ENCODE measurements around the gene HNRNPA3.
A peak's percentile ranks its signal among the peaks of the same experiment; 100 is the strongest.

HNRNPA3 gene

DNA sequence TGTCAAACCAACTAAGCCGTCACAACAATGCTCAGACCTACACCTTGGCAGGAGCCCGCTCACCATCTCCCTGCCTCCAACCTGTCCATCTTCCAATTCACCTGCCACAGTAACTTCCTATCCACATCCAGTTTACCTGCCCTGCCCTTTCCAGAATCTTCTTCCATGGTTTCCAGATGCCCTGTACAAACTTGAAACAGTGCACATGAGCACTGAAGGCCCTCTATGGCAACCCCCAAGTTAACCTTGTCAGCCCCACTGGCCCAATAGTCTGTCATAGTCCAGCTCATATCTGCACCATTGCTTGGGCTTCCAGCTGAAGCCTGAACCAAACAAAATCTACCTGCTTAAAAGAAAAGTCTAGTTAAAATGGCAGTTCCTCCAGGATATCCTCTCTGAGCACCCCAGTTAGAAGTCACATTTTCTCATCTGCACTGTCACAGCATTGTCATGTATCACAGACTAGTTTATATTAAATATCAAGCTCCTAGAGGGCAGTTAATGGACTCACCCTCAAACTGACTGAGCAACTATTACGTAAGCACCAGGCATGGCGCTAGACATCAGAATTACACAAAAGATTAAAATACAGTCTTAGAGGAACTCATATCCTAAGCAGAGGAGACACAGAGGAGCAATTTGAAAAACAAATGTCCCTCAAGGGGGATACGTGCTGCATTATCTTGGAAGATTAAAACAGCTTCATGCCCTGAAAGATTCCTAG lies 40.4 kb downstream of the HNRNPA3 start:
- Histone ChIP-seq H3K27me3 (ENCODE audit: insufficient read depth, insufficient read length) (no peaks in the 10 kb centered on the region), H3K4me1 (ENCODE audit: insufficient read depth, insufficient read length) (peaks cover 8% of the 10 kb centered on the region), H3K36me3 (ENCODE audit: insufficient read depth, insufficient read length, low read length) (peaks cover 29% of the 10 kb centered on the region), H3K9me3 (ENCODE audit: insufficient read depth, low read length) (peaks cover 3% of the 10 kb centered on the region; the same call in 1 of the 2 replicates), H3K9ac (ENCODE audit: insufficient read length, low read depth) (no peak overlapping the region), H3K4me3 (ENCODE audit: insufficient read length, low read depth) (no peak overlapping the region)
- TF ChIP-seq SUZ12 (IDR thresholded peaks at IDR 0.05; ENCODE audit: extremely low read depth, insufficient read depth, insufficient read length) (no peak), ZNF274 (IDR thresholded peaks at IDR 0.05; ENCODE audit: low read depth, low read length) (no peak), YY1 (IDR thresholded peaks at IDR 0.05; ENCODE audit: insufficient read depth, insufficient read length) (no peak)
- DNase-seq (ENCODE audit: low read depth, low spot score) = no peak

GRCh38 chr2:177253704-177254103 lies 41.1 kb downstream of the HNRNPA3 start:
- Histone ChIP-seq H3K4me3 (ENCODE audit: insufficient read length, low read depth) (no peak overlapping the region), H3K4me1 (ENCODE audit: insufficient read depth, insufficient read length) (peaks cover 8% of the 10 kb centered on the region), H3K27me3 (ENCODE audit: insufficient read depth, insufficient read length) (no peaks in the 10 kb centered on the region), H3K9me3 (ENCODE audit: insufficient read depth, low read length) (peaks cover 10% of the 10 kb centered on the region; the same call in 1 of the 2 replicates), H3K9ac (ENCODE audit: insufficient read length, low read depth) (no peak overlapping the region), H3K36me3 (ENCODE audit: insufficient read depth, insufficient read length, low read length) (peaks cover 30% of the 10 kb centered on the region)
- no peak for DNase-seq (ENCODE audit: low read depth, low spot score)
- TF ChIP-seq YY1 (IDR thresholded peaks at IDR 0.05; ENCODE audit: insufficient read depth, insufficient read length) (no peak), ZNF274 (IDR thresholded peaks at IDR 0.05; ENCODE audit: low read depth, low read length) (no peak), SUZ12 (IDR thresholded peaks at IDR 0.05; ENCODE audit: extremely low read depth, insufficient read depth, insufficient read length) (no peak)

- Histone ChIP-seq H3K4me1 (ENCODE audit: insufficient read depth, insufficient read length) (peaks cover 8% of the 10 kb centered on the region), H3K4me3 (ENCODE audit: insufficient read length, low read depth) (no peak overlapping the region), H3K27me3 (ENCODE audit: insufficient read depth, insufficient read length) (no peaks in the 10 kb centered on the region), H3K9ac (ENCODE audit: insufficient read length, low read depth) (no peak overlapping the region), H3K9me3 (ENCODE audit: insufficient read depth, low read length) (peaks cover 16% of the 10 kb centered on the region; the same call in 1 of the 2 replicates), H3K36me3 (ENCODE audit: insufficient read depth, insufficient read length, low read length) (peaks cover 32% of the 10 kb centered on the region)
- TF ChIP-seq SUZ12 (IDR thresholded peaks at IDR 0.05; ENCODE audit: extremely low read depth, insufficient read depth, insufficient read length) = no peak
- peak; percentile 43 for DNase-seq (ENCODE audit: low read depth, low spot score)
Measured at GRCh38 chr2:177254433-177255226, 42.0 kb downstream of the HNRNPA3 start.

GRCh38 chr2:177255227-177255601 lies 42.6 kb downstream of the HNRNPA3 start:
- Histone ChIP-seq H3K4me1 (ENCODE audit: insufficient read depth, insufficient read length) (peaks cover 8% of the 10 kb centered on the region), H3K4me3 (ENCODE audit: insufficient read length, low read depth) (no peak overlapping the region), H3K9ac (ENCODE audit: insufficient read length, low read depth) (no peak overlapping the region), H3K9me3 (ENCODE audit: insufficient read depth, low read length) (peaks cover 16% of the 10 kb centered on the region; the same call in 1 of the 2 replicates), H3K36me3 (ENCODE audit: insufficient read depth, insufficient read length, low read length) (peaks cover 34% of the 10 kb centered on the region), H3K27me3 (ENCODE audit: insufficient read depth, insufficient read length) (no peaks in the 10 kb centered on the region)
- DNase-seq (ENCODE audit: low read depth, low spot score) = no peak
- TF ChIP-seq SUZ12 (IDR thresholded peaks at IDR 0.05; ENCODE audit: extremely low read depth, insufficient read depth, insufficient read length) (no peak), YY1 (IDR thresholded peaks at IDR 0.05; ENCODE audit: insufficient read depth, insufficient read length) (no peak), ZNF274 (IDR thresholded peaks at IDR 0.05; ENCODE audit: low read depth, low read length) (no peak)

GRCh38 chr2:177256026-177256425 lies 43.4 kb downstream of the HNRNPA3 start:
- TF ChIP-seq SUZ12 (IDR thresholded peaks at IDR 0.05; ENCODE audit: extremely low read depth, insufficient read depth, insufficient read length) = no peak
- no peak for TF ChIP-seq YY1 (IDR thresholded peaks at IDR 0.05; ENCODE audit: insufficient read depth, insufficient read length)
- no peak for TF ChIP-seq ZNF274 (IDR thresholded peaks at IDR 0.05; ENCODE audit: low read depth, low read length)
- peaks cover 8% of the 10 kb centered on the region for H3K4me1 ChIP-seq (ENCODE audit: insufficient read depth, insufficient read length)
- no peak overlapping the region for H3K4me3 ChIP-seq (ENCODE audit: insufficient read length, low read depth)
- H3K9me3 ChIP-seq (ENCODE audit: insufficient read depth, low read length) = peaks cover 16% of the 10 kb centered on the region; the same call in 1 of the 2 replicates
- H3K27me3 ChIP-seq (ENCODE audit: insufficient read depth, insufficient read length) = no peaks in the 10 kb centered on the region
- H3K36me3 ChIP-seq (ENCODE audit: insufficient read depth, insufficient read length, low read length) = peaks cover 38% of the 10 kb centered on the region
- no peak overlapping the region for H3K9ac ChIP-seq (ENCODE audit: insufficient read length, low read depth)
- no peak for DNase-seq (ENCODE audit: low read depth, low spot score)

GRCh38 chr2:177256695-177257094 lies 44.1 kb downstream of the HNRNPA3 start:
- no peak for DNase-seq (ENCODE audit: low read depth, low spot score)
- peaks cover 42% of the 10 kb centered on the region for H3K36me3 ChIP-seq (ENCODE audit: insufficient read depth, insufficient read length, low read length)

DNA sequence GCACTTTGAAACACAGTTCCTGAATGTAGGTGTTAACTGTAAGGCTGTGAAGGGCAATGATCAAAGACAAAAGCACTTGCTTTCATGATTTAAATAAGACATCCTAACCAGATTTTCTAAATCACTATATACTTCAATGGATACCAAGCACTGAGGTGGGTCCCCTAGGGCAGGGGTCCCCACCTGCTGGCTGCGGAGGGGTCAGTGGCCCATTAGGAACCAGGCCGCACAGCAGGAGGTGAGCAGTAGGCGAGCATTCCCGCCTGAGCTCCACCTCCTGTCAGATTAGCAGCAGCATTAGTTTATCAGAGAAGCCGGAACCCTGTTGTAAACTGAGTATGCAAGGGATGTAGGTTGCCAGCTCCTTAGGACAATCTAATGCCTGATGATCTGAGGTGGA lies 44.9 kb downstream of the HNRNPA3 start:
- H3K4me3 ChIP-seq (ENCODE audit: insufficient read length, low read depth) = no peak overlapping the region
- H3K9ac ChIP-seq (ENCODE audit: insufficient read length, low read depth) = no peak overlapping the region
- DNase-seq (ENCODE audit: low read depth, low spot score) = no peak
- H3K36me3 ChIP-seq (ENCODE audit: insufficient read depth, insufficient read length, low read length) = peaks cover 38% of the 10 kb centered on the region
- peaks cover 16% of the 10 kb centered on the region; the same call in 1 of the 2 replicates for H3K9me3 ChIP-seq (ENCODE audit: insufficient read depth, low read length)
- peaks cover 8% of the 10 kb centered on the region for H3K4me1 ChIP-seq (ENCODE audit: insufficient read depth, insufficient read length)
- H3K27me3 ChIP-seq (ENCODE audit: insufficient read depth, insufficient read length) = no peaks in the 10 kb centered on the region
- TF ChIP-seq SUZ12 (IDR thresholded peaks at IDR 0.05; ENCODE audit: extremely low read depth, insufficient read depth, insufficient read length) = no peak
- TF ChIP-seq YY1 (IDR thresholded peaks at IDR 0.05; ENCODE audit: insufficient read depth, insufficient read length) = no peak
- no peak for TF ChIP-seq ZNF274 (IDR thresholded peaks at IDR 0.05; ENCODE audit: low read depth, low read length)

More at GRCh38 chr2:177256695-177257094, 44.1 kb downstream of the HNRNPA3 start:
- TF ChIP-seq YY1 (IDR thresholded peaks at IDR 0.05; ENCODE audit: insufficient read depth, insufficient read length) (no peak), ZNF274 (IDR thresholded peaks at IDR 0.05; ENCODE audit: low read depth, low read length) (no peak), SUZ12 (IDR thresholded peaks at IDR 0.05; ENCODE audit: extremely low read depth, insufficient read depth, insufficient read length) (no peak)
- Histone ChIP-seq H3K9ac (ENCODE audit: insufficient read length, low read depth) (no peak overlapping the region), H3K9me3 (ENCODE audit: insufficient read depth, low read length) (peaks cover 16% of the 10 kb centered on the region; the same call in 1 of the 2 replicates), H3K4me3 (ENCODE audit: insufficient read length, low read depth) (no peak overlapping the region), H3K27me3 (ENCODE audit: insufficient read depth, insufficient read length) (no peaks in the 10 kb centered on the region), H3K4me1 (ENCODE audit: insufficient read depth, insufficient read length) (peaks cover 8% of the 10 kb centered on the region)
